ENCODE data around the gene FUT6. TPM values are rescaled to one million over a fixed set of nuclear protein-coding genes. Genes with fewer than 3 reads are reported as not detected.

The FUT6 gene
- total RNA-seq, 2 experiments from 2014 or later = not detected

- DNase-seq = no peak
- Mint-ChIP-seq H3K4me3 (no peak overlapping the region), H3K27ac (no peak overlapping the region), H3K36me3 (ENCODE audit: low read depth) (no peaks in the 10 kb centered on the region), H3K9me3 (no peaks in the 10 kb centered on the region), H3K4me1 (no peaks in the 10 kb centered on the region), H3K27me3 (peaks cover 7% of the 10 kb centered on the region)
- ChIA-PET POLR2A (no interaction called here), CTCF (no interaction called here)
Observed at GRCh38 chr19:5814852-5815246, 24.7 kb downstream of the FUT6 start.

- DNase-seq = no peak
- Mint-ChIP-seq H3K4me3 (no peak overlapping the region), H3K27ac (no peak overlapping the region), H3K4me1 (no peaks in the 10 kb centered on the region), H3K36me3 (ENCODE audit: low read depth) (no peaks in the 10 kb centered on the region), H3K9me3 (no peaks in the 10 kb centered on the region), H3K27me3 (peaks cover 7% of the 10 kb centered on the region)
- ChIA-PET CTCF (interaction anchor here (1.2 kb wide), 1 partner anchor 10 kb away, joined by 6 read pairs; no protein-coding TSS in a partner anchor), POLR2A (interaction anchor here (1.5 kb wide), 1 partner anchor 14 kb away, joined by 5 read pairs; no protein-coding TSS in a partner anchor)
Observed at GRCh38 chr19:5814123-5814851, 25.2 kb downstream of the FUT6 start.

DNA sequence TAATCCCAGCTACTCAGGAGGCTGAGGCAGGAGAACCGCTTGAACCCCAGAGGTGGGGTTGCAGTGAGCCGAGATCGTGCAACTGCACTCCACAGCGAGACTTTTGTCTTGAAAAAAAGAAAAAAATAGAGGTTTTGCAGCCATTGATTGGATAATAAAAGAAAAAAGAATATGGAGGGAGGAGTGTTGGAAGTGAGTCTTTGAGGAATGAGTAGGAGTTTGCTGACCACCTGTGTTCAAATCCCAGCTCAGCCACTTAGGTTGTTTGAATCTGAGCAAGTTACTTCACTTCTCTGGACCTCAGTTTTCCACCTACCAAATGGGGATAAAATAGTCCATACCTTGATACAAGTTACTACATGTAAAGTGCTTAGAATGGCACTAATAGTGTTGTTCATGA lies 28.4 kb downstream of the FUT6 start:
- no peak for DNase-seq
- ChIA-PET POLR2A (no interaction called here), CTCF (no interaction called here)
- no peaks in the 10 kb centered on the region for H3K4me1 Mint-ChIP-seq
- H3K36me3 Mint-ChIP-seq (ENCODE audit: low read depth) = no peaks in the 10 kb centered on the region
- no peak overlapping the region for H3K4me3 Mint-ChIP-seq
- H3K9me3 Mint-ChIP-seq = no peaks in the 10 kb centered on the region
- no peak overlapping the region for H3K27ac Mint-ChIP-seq
- peaks cover 15% of the 10 kb centered on the region for H3K27me3 Mint-ChIP-seq

DNA sequence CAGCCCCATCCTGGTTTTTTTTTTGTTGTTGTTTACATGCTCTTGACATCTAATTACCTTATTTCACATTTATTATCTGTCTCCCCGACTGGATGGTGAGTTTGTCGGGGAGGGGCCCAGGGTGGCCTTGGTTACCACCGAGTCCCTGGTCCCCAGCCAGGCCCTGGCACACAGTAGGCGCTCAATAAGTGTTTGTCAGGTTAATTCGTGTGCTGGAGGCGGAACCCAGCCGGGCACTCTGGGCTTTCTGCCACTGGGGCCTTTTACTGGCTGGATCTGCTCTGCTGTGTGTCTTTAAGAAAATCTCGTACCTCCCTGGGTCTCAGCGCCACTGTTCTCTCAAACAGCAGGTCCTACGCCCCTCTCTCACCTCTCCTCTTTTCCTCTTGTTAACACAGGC lies 30.0 kb downstream of the FUT6 start:
- POLR2A ChIA-PET = interaction anchor here (0.6 kb wide), 1 partner anchor 68 kb away, joined by 3 read pairs; no protein-coding TSS in a partner anchor
- DNase-seq = no peak

DNA sequence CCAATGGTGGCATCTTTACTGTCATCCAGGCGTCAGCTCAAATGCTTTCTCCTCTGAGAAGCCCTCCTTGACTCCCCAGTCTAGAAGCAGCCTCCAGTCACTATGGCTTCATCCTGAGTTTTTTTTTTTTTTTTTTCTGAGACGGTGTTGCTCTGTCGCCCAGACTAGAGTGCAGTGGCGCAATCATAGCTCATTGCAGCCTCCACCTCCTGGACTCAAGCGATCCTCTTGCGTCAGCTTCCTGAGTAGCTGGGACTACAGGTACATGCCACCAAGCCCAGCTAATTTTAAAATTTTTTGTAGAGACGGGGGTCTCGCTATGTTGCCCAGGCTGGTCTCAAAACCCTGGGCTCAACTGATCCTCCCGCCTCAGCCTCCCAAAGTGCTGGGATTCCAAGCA lies 30.4 kb downstream of the FUT6 start:
- H3K36me3 Mint-ChIP-seq (ENCODE audit: low read depth) = no peaks in the 10 kb centered on the region
- DNase-seq = no peak
- no peaks in the 10 kb centered on the region for H3K9me3 Mint-ChIP-seq
- POLR2A ChIA-PET = interaction anchor here (0.6 to 1.5 kb wide), 3 partner anchors 11 to 68 kb away, joined by 3 to 9 read pairs (median 3); no protein-coding TSS in a partner anchor
- peaks cover 25% of the 10 kb centered on the region for H3K27me3 Mint-ChIP-seq
- peaks cover 7% of the 10 kb centered on the region for H3K4me1 Mint-ChIP-seq
- CTCF ChIA-PET = no interaction called here
- H3K27ac Mint-ChIP-seq = no peak overlapping the region
- no peak overlapping the region for H3K4me3 Mint-ChIP-seq

More for the DNA sequence above, 30.0 kb downstream of the FUT6 start:
- Mint-ChIP-seq H3K27ac (no peak overlapping the region), H3K36me3 (ENCODE audit: low read depth) (no peaks in the 10 kb centered on the region), H3K4me1 (peaks cover 3% of the 10 kb centered on the region), H3K27me3 (peaks cover 21% of the 10 kb centered on the region), H3K9me3 (no peaks in the 10 kb centered on the region), H3K4me3 (no peak overlapping the region)
- CTCF ChIA-PET = interaction anchor here (0.6 kb wide), 1 partner anchor 15 kb away, joined by 3 read pairs; no protein-coding TSS in a partner anchor

DNA sequence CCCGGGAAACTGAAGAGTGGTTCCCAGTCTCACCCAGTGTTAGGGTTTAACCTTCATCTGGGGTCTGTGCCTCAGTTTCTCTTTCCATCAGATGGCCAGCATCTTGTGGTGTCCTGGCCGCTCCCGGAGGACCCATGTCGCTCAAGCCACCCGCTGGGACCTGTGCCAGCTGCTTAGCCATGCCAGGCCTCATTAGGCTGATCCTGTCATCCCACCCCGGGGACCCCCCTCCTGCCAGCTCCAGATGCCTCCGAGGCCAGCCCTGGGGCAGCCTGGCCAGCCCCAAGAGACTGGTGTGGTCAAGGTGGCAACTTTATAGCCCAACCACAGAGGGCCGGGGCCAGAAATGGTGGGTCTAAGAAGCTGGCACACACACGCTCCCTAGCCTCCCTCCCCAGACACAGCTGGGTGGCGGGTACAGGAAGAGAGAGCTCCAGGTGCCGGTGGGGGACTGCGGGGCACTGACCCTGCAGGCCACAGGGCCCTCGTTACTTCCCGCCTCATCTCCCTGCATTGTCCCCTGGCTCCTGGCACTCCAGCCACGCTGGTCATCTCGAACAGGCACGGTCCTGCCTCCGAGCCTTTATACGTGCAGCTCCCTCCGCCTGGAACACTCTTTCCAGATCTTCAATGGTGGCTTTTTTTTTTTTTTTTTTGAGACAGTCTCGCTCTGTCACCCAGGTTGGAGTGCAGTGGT lies 31.2 kb downstream of the FUT6 start:
- no peak for DNase-seq
- CTCF ChIA-PET = no interaction called here
- POLR2A ChIA-PET = interaction anchor here (1.0 to 1.5 kb wide), 3 partner anchors 10 to 96 kb away, joined by 3 to 9 read pairs (median 3); partner anchors contain the start of gene NDUFA11
- Mint-ChIP-seq H3K27ac (no peak overlapping the region), H3K36me3 (ENCODE audit: low read depth) (no peaks in the 10 kb centered on the region), H3K4me1 (peaks cover 14% of the 10 kb centered on the region), H3K27me3 (peaks cover 28% of the 10 kb centered on the region), H3K4me3 (no peak overlapping the region), H3K9me3 (no peaks in the 10 kb centered on the region)

- Mint-ChIP-seq H3K4me1 (peaks cover 21% of the 10 kb centered on the region), H3K36me3 (ENCODE audit: low read depth) (no peaks in the 10 kb centered on the region), H3K27ac (no peak overlapping the region), H3K9me3 (no peaks in the 10 kb centered on the region), H3K4me3 (no peak overlapping the region), H3K27me3 (peaks cover 32% of the 10 kb centered on the region)
- POLR2A ChIA-PET = interaction anchor here (1.2 kb wide), 1 partner anchor 22 kb away, joined by 3 read pairs; no protein-coding TSS in a partner anchor
- no peak for DNase-seq
- CTCF ChIA-PET = interaction anchor here (1.3 kb wide), 1 partner anchor 161 kb away, joined by 3 read pairs; no protein-coding TSS in a partner anchor
Observed at GRCh38 chr19:5806905-5807304, 32.6 kb downstream of the FUT6 start.

GRCh38 chr19:5806133-5806489 lies 33.4 kb downstream of the FUT6 start:
- Mint-ChIP-seq H3K4me1 (peaks cover 23% of the 10 kb centered on the region), H3K27ac (no peak overlapping the region), H3K4me3 (no peak overlapping the region), H3K36me3 (ENCODE audit: low read depth) (no peaks in the 10 kb centered on the region), H3K9me3 (no peaks in the 10 kb centered on the region), H3K27me3 (peaks cover 34% of the 10 kb centered on the region)
- DNase-seq = no peak
- ChIA-PET CTCF (interaction anchor here (1.3 kb wide), 1 partner anchor 162 kb away, joined by 3 read pairs; no protein-coding TSS in a partner anchor), POLR2A (interaction anchor here (1.2 kb wide), 1 partner anchor 23 kb away, joined by 3 read pairs; no protein-coding TSS in a partner anchor)

GRCh38 chr19:5805462-5806132 lies 33.9 kb downstream of the FUT6 start:
- H3K36me3 Mint-ChIP-seq (ENCODE audit: low read depth) = no peaks in the 10 kb centered on the region
- H3K9me3 Mint-ChIP-seq = no peaks in the 10 kb centered on the region
- peaks cover 35% of the 10 kb centered on the region for H3K27me3 Mint-ChIP-seq
- peak; percentile 52 for DNase-seq
- no peak overlapping the region for H3K4me3 Mint-ChIP-seq
- H3K27ac Mint-ChIP-seq = no peak overlapping the region
- H3K4me1 Mint-ChIP-seq = peaks cover 23% of the 10 kb centered on the region
- ChIA-PET CTCF (no interaction called here), POLR2A (interaction anchor here (1.2 kb wide), 1 partner anchor 23 kb away, joined by 3 read pairs; no protein-coding TSS in a partner anchor)

- H3K27me3 Mint-ChIP-seq = peaks cover 36% of the 10 kb centered on the region
- DNase-seq = peak; percentile 47
- POLR2A ChIA-PET = interaction anchor here (0.9 to 2.3 kb wide), 6 partner anchors 9 to 218 kb away, joined by 3 to 30 read pairs (median 4); partner anchors contain the start of genes NDUFA11 and VMAC
- CTCF ChIA-PET = interaction anchor here (0.5 to 2.3 kb wide), 49 partner anchors 9 to 894 kb away, joined by 3 to 58 read pairs (median 4); partner anchors contain the start of genes ALKBH7, CATSPERD, DUS3L and FUT6
- peak within 1 kb of the TSS; percentile 63 for H3K4me3 Mint-ChIP-seq
- H3K9me3 Mint-ChIP-seq = no peaks in the 10 kb centered on the region
- H3K4me1 Mint-ChIP-seq = peaks cover 23% of the 10 kb centered on the region
- H3K36me3 Mint-ChIP-seq (ENCODE audit: low read depth) = no peaks in the 10 kb centered on the region
- no peak within 1 kb of the TSS for H3K27ac Mint-ChIP-seq
Observed at GRCh38 chr19:5804516-5805461, 34.7 kb downstream of the FUT6 start, which contains the start of gene NRTN. Gene NRTN, plus strand, starts transcription at chr19:5805067. Its CDS starts 19,099 bp downstream, at chr19:5824166.

DNA sequence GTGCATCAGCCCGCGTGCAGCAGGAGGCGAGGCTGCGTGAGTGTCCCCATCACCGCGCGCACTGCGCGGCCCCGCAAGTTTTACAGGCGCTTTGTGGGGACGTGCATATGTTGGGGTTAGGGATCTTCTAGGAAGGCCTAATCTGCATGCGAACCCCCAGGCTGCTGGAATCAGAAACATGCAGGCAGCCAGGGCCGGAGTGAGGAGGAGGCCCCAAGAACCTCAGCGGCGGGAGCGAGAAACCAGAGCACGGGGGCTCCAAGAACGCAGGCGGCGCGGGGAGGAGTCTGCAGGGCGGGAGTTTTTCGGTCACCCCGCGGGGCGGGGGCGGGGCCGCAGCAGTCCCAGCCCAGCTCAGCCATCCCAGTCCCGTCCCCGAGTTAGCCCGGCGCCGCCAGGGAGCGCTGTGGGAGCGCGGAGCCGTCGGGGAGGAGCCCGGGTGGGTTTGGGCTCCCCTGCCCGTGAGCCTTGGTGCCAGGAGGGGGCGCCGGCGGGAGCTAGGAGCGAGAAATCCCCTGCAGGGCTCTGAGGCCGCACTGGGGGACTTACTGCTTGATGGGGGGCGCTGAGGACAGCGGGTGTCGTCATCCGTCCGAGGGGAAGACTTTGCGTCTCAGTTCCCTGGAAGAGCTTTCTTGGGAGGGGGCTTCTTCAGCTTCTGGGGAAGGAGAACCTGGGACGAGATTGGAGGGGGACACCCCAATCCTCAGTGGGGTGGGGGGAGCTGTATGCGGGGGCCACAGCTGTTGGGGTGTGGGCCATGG lies 35.6 kb downstream of the FUT6 start:
- peak overlapping the region; percentile 63 for H3K4me3 Mint-ChIP-seq
- ChIA-PET CTCF (interaction anchor here (0.5 to 2.3 kb wide), 52 partner anchors 8 to 893 kb away, joined by 3 to 58 read pairs (median 4); partner anchors contain the start of genes ALKBH7, CATSPERD, CLPP and DUS3L), POLR2A (interaction anchor here (0.9 to 2.3 kb wide), 6 partner anchors 8 to 218 kb away, joined by 3 to 30 read pairs (median 4); partner anchors contain the start of genes NDUFA11 and VMAC)
- H3K36me3 Mint-ChIP-seq (ENCODE audit: low read depth) = no peaks in the 10 kb centered on the region
- H3K27ac Mint-ChIP-seq = no peak overlapping the region
- peaks cover 23% of the 10 kb centered on the region for H3K4me1 Mint-ChIP-seq
- DNase-seq = peak; percentile 94
- H3K27me3 Mint-ChIP-seq = peaks cover 38% of the 10 kb centered on the region
- no peaks in the 10 kb centered on the region for H3K9me3 Mint-ChIP-seq
